ENCODE results near the gene ADGRA3. TPM values are rescaled to one million over a fixed set of nuclear protein-coding genes. Genes with fewer than 3 reads are reported as not detected.

The ADGRA3 gene
- total and polyA plus RNA-seq, 2 of the 13 experiments (the other 11 are each of a cell fraction or from before 2014, with no cell fraction given), result 32.2 to 40.8 TPM

GRCh38 chr4:22454216-22454838, 61.5 kb downstream of the ADGRA3 start (continued):
- peak; percentile 73; the same call in 1 of the 2 replicates for TF ChIP-seq HOMEZ (CRISPR knock-in tag; IDR thresholded peaks at IDR 0.05; ENCODE audit: low read depth)
- TF ChIP-seq ZBTB21 (CRISPR knock-in tag; IDR thresholded peaks at IDR 0.05), result no peak
- TF ChIP-seq HNF4A (CRISPR knock-in tag; IDR thresholded peaks at IDR 0.05), result peak; percentile 35; the same call in 1 of the 2 replicates
- no peak for TF ChIP-seq ZFY (CRISPR knock-in tag; IDR thresholded peaks at IDR 0.05)
- TF ChIP-seq ZNF644 (CRISPR knock-in tag; IDR thresholded peaks at IDR 0.05; ENCODE audit: low read depth), result 0 out of 2 replicates have a peak, but pooled peaks have one; percentile 40
- TF ChIP-seq MIXL1 (CRISPR knock-in tag; IDR thresholded peaks at IDR 0.05), result 0 out of 2 replicates have a peak, but pooled peaks have one; percentile 11
- TF ChIP-seq BCL6 (CRISPR knock-in tag; IDR thresholded peaks at IDR 0.05), result peak; percentile 45
- TF ChIP-seq ZNF317 (CRISPR knock-in tag; IDR thresholded peaks at IDR 0.05), result no peak
- peak; percentile 32; the same call in 1 of the 2 replicates for TF ChIP-seq SAP130 (CRISPR knock-in tag; IDR thresholded peaks at IDR 0.05; ENCODE audit: low read depth)
- TF ChIP-seq ONECUT2 (CRISPR knock-in tag; IDR thresholded peaks at IDR 0.05), result no peak
- no peak for TF ChIP-seq ZNF441 (CRISPR knock-in tag; IDR thresholded peaks at IDR 0.05; ENCODE audit: borderline replicate concordance)
- no peak for TF ChIP-seq ZNF484 (CRISPR knock-in tag; IDR thresholded peaks at IDR 0.05; ENCODE audit: borderline replicate concordance, low read depth)
- no peak for TF ChIP-seq CC2D1A (CRISPR knock-in tag; IDR thresholded peaks at IDR 0.05)
- TF ChIP-seq PLSCR1 (CRISPR knock-in tag; IDR thresholded peaks at IDR 0.05; ENCODE audit: borderline replicate concordance), result no peak
- no peak for TF ChIP-seq KLF6 (CRISPR knock-in tag; IDR thresholded peaks at IDR 0.05)
- TF ChIP-seq MAX (IDR thresholded peaks at IDR 0.05), result 0 out of 2 replicates have a peak, but pooled peaks have one; percentile 24
- TF ChIP-seq TFE3 (CRISPR knock-in tag; IDR thresholded peaks at IDR 0.05), result peak; percentile 58; the same call in 1 of the 2 replicates
- no peak for TF ChIP-seq SOX6 (IDR thresholded peaks at IDR 0.05)
- peak; percentile 35 for TF ChIP-seq SOX6 (CRISPR knock-in tag; IDR thresholded peaks at IDR 0.05)
- 0 out of 2 replicates have a peak, but pooled peaks have one; percentile 24 for TF ChIP-seq AHDC1 (CRISPR knock-in tag; IDR thresholded peaks at IDR 0.05; ENCODE audit: borderline replicate concordance)
- peak; percentile 39; the same call in 1 of the 2 replicates for TF ChIP-seq NCOA2 (CRISPR knock-in tag; IDR thresholded peaks at IDR 0.05)
